ENCODE results near the gene HAVCR1.
"Not testable (repeated sequence)": the region's sequence is repeated elsewhere in the genome, so short reads cannot be mapped to it uniquely, and the experiment has no call there.

GRCh38 chr5:157027663-157028062, 31.3 kb downstream of the HAVCR1 start:
- TF ChIP-seq POLR2A (IDR thresholded peaks at IDR 0.05; ENCODE audit: low read depth, low read length); POLR2AphosphoS5 (IDR thresholded peaks at IDR 0.05; ENCODE audit: low read depth, low read length); TAF1 (IDR thresholded peaks at IDR 0.05; ENCODE audit: low read depth, low read length); POU2F2 (IDR thresholded peaks at IDR 0.05; ENCODE audit: low read depth, low read length); SPI1 (IDR thresholded peaks at IDR 0.05; ENCODE audit: low read depth, low read length); PAX5 (IDR thresholded peaks at IDR 0.05; ENCODE audit: insufficient read depth, low read length, severe bottlenecking): not testable (repeated sequence)
